ENCODE measurements around the gene EYS.

EYS gene

GRCh38 chr6:64233746-64234145 is 1473.3 kb downstream of the EYS start:
- Histone ChIP-seq H3K36me3 (ENCODE audit: insufficient read depth, low read length) (no peaks in the 10 kb centered on the region), H3K4me1 (ENCODE audit: insufficient read depth, low read length, poor library complexity, severe bottlenecking) (no peaks in the 10 kb centered on the region), H3K4me2 (ENCODE audit: low read depth, low read length, poor library complexity, severe bottlenecking) (no peak overlapping the region), H3K9ac (ENCODE audit: low read depth, low read length, poor library complexity, severe bottlenecking) (no peak overlapping the region), H4K20me1 (ENCODE audit: insufficient read depth, low read length, poor library complexity, severe bottlenecking) (no peaks in the 10 kb centered on the region), H2AFZ (ENCODE audit: low read length) (no peak overlapping the region), H3K27me3 (ENCODE audit: insufficient read depth, low read length, poor library complexity, severe bottlenecking) (no peaks in the 10 kb centered on the region), H3F3A (ENCODE audit: low read depth) (no peaks in the 10 kb centered on the region), H3K9me3 (ENCODE audit: insufficient read depth, low read depth, low read length) (no peaks in the 10 kb centered on the region), H3K9me2 (replicated peaks; ENCODE audit: low read depth, low read length) (no peaks in the 10 kb centered on the region; the same call in 1 of the 2 replicates), H3K79me2 (ENCODE audit: insufficient read depth, low read length) (no peaks in the 10 kb centered on the region), H3K4me3 (ENCODE audit: low read length, poor library complexity, severe bottlenecking) (no peak overlapping the region)
- TF ChIP-seq CTCF (conservative IDR thresholded peaks at IDR 0.05; ENCODE audit: low read length), result no peak
- no peak for TF ChIP-seq EZH2phosphoT487 (IDR thresholded peaks at IDR 0.05; ENCODE audit: borderline replicate concordance)

GRCh38 chr6:64231928-64232327 is 1475.1 kb downstream of the EYS start:
- Histone ChIP-seq H3K9ac (ENCODE audit: low read depth, low read length, poor library complexity, severe bottlenecking) (no peak overlapping the region), H3K9me3 (ENCODE audit: insufficient read depth, low read depth, low read length) (no peaks in the 10 kb centered on the region), H3K4me3 (ENCODE audit: low read length, poor library complexity, severe bottlenecking) (no peak overlapping the region), H3F3A (ENCODE audit: low read depth) (no peaks in the 10 kb centered on the region), H3K79me2 (ENCODE audit: insufficient read depth, low read length) (no peaks in the 10 kb centered on the region), H3K9me2 (replicated peaks; ENCODE audit: low read depth, low read length) (no peaks in the 10 kb centered on the region; the same call in 1 of the 2 replicates), H2AFZ (ENCODE audit: low read length) (no peak overlapping the region), H3K4me2 (ENCODE audit: low read depth, low read length, poor library complexity, severe bottlenecking) (no peak overlapping the region), H4K20me1 (ENCODE audit: insufficient read depth, low read length, poor library complexity, severe bottlenecking) (no peaks in the 10 kb centered on the region), H3K4me1 (ENCODE audit: insufficient read depth, low read length, poor library complexity, severe bottlenecking) (no peaks in the 10 kb centered on the region), H3K27me3 (ENCODE audit: insufficient read depth, low read length, poor library complexity, severe bottlenecking) (no peaks in the 10 kb centered on the region), H3K36me3 (ENCODE audit: insufficient read depth, low read length) (no peaks in the 10 kb centered on the region)
- TF ChIP-seq CTCF (conservative IDR thresholded peaks at IDR 0.05; ENCODE audit: low read length), result no peak
- no peak for TF ChIP-seq EZH2phosphoT487 (IDR thresholded peaks at IDR 0.05; ENCODE audit: borderline replicate concordance)

- Histone ChIP-seq H2AFZ (ENCODE audit: low read length) (no peak overlapping the region), H3K4me3 (ENCODE audit: low read length, poor library complexity, severe bottlenecking) (no peak overlapping the region), H3K4me1 (ENCODE audit: insufficient read depth, low read length, poor library complexity, severe bottlenecking) (no peaks in the 10 kb centered on the region), H3K36me3 (ENCODE audit: insufficient read depth, low read length) (no peaks in the 10 kb centered on the region), H3K9me3 (ENCODE audit: insufficient read depth, low read depth, low read length) (no peaks in the 10 kb centered on the region), H3K9ac (ENCODE audit: low read depth, low read length, poor library complexity, severe bottlenecking) (no peak overlapping the region), H3K9me2 (replicated peaks; ENCODE audit: low read depth, low read length) (no peaks in the 10 kb centered on the region; the same call in 1 of the 2 replicates), H4K20me1 (ENCODE audit: insufficient read depth, low read length, poor library complexity, severe bottlenecking) (no peaks in the 10 kb centered on the region), H3K79me2 (ENCODE audit: insufficient read depth, low read length) (no peaks in the 10 kb centered on the region), H3K4me2 (ENCODE audit: low read depth, low read length, poor library complexity, severe bottlenecking) (no peak overlapping the region), H3F3A (ENCODE audit: low read depth) (no peaks in the 10 kb centered on the region), H3K27me3 (ENCODE audit: insufficient read depth, low read length, poor library complexity, severe bottlenecking) (no peaks in the 10 kb centered on the region)
- no peak for TF ChIP-seq EZH2phosphoT487 (IDR thresholded peaks at IDR 0.05; ENCODE audit: borderline replicate concordance)
These were observed 1476.5 kb downstream of the EYS start for GRCh38 chr6:64230530-64230929.

GRCh38 chr6:64227863-64228262 is 1479.2 kb downstream of the EYS start:
- no peaks in the 10 kb centered on the region for H4K20me1 ChIP-seq (ENCODE audit: insufficient read depth, low read length, poor library complexity, severe bottlenecking)
- no peaks in the 10 kb centered on the region for H3F3A ChIP-seq (ENCODE audit: low read depth)
- no peaks in the 10 kb centered on the region; the same call in 1 of the 2 replicates for H3K9me2 ChIP-seq (replicated peaks; ENCODE audit: low read depth, low read length)
- no peaks in the 10 kb centered on the region for H3K36me3 ChIP-seq (ENCODE audit: insufficient read depth, low read length)
- H3K9ac ChIP-seq (ENCODE audit: low read depth, low read length, poor library complexity, severe bottlenecking), result no peak overlapping the region
- no peaks in the 10 kb centered on the region for H3K79me2 ChIP-seq (ENCODE audit: insufficient read depth, low read length)
- no peaks in the 10 kb centered on the region for H3K9me3 ChIP-seq (ENCODE audit: insufficient read depth, low read depth, low read length)
- H3K4me3 ChIP-seq (ENCODE audit: low read length, poor library complexity, severe bottlenecking), result no peak overlapping the region
- no peaks in the 10 kb centered on the region for H3K27me3 ChIP-seq (ENCODE audit: insufficient read depth, low read length, poor library complexity, severe bottlenecking)
- no peak overlapping the region for H2AFZ ChIP-seq (ENCODE audit: low read length)
- TF ChIP-seq CTCF (conservative IDR thresholded peaks at IDR 0.05; ENCODE audit: low read length) (no peak), EZH2phosphoT487 (IDR thresholded peaks at IDR 0.05; ENCODE audit: borderline replicate concordance) (no peak)
- H3K4me1 ChIP-seq (ENCODE audit: insufficient read depth, low read length, poor library complexity, severe bottlenecking), result no peaks in the 10 kb centered on the region
- H3K4me2 ChIP-seq (ENCODE audit: low read depth, low read length, poor library complexity, severe bottlenecking), result no peak overlapping the region

Data from Loucy (cell line).